SU-DHL-6 (cell line): Measurements from ENCODE around the gene ATRN.

Experiments
- H2AFZ ChIP-seq: fragments of 200-600 bp; sonication (generic); 2 replicates; pipeline ENCODE4 v1.6.1; 2014; ENCODE audit warnings: low read depth, mild to moderate bottlenecking, moderate library complexity, mixed read lengths, antibody characterized with exemption, low read length; ENCODE audit not compliant: severe bottlenecking
- H3F3A ChIP-seq: fragments of 200-600 bp; shearing (Covaris generic); 2 replicates; pipeline ENCODE4 v1.6.0; 2016; ENCODE audit warnings: antibody characterized with exemption, mild to moderate bottlenecking; ENCODE audit not compliant: insufficient read depth
- H3K27ac ChIP-seq: fragments of 200-600 bp; sonication (generic); 2 replicates; pipeline ENCODE4 v1.5.1; 2016; ENCODE audit warnings: low read depth, mild to moderate bottlenecking, low read length, moderate library complexity, mixed read lengths
- H3K27me3 ChIP-seq: fragments of 200-600 bp; sonication (generic), shearing (Covaris generic); 2 replicates; pipeline ENCODE4 v1.6.0; 2014; ENCODE audit warnings: mild to moderate bottlenecking, low read length
- H3K36me3 ChIP-seq: fragments of 200-600 bp; sonication (generic); 2 replicates; pipeline ENCODE4 v1.6.1; 2014; ENCODE audit warnings: mild to moderate bottlenecking, low read length, mixed read lengths
- H3K4me2 ChIP-seq: fragments of 300-600, 200-600 bp; shearing (Covaris generic), sonication (generic); 2 replicates; pipeline ENCODE4 v1.6.0; 2014; ENCODE audit warnings: low read length, low read depth, mild to moderate bottlenecking; ENCODE audit not compliant: poor library complexity, severe bottlenecking
- H3K4me3 ChIP-seq: fragments of 200-600 bp; sonication (generic); 2 replicates; pipeline ENCODE4 v1.5.1; 2014; ENCODE audit warnings: antibody characterized with exemption, low read length, mild to moderate bottlenecking, mixed read lengths; ENCODE audit not compliant: insufficient read depth, poor library complexity, severe bottlenecking
- H3K79me2 ChIP-seq: fragments of 200-600 bp; sonication (generic); 2 replicates; pipeline ENCODE4 v1.6.1; 2014; ENCODE audit warnings: mild to moderate bottlenecking, low read length, moderate library complexity; ENCODE audit not compliant: insufficient read depth
- H3K9ac ChIP-seq: fragments of 200-600 bp; sonication (generic); 2 replicates; pipeline ENCODE4 v1.7.0; 2014; ENCODE audit warnings: mild to moderate bottlenecking, low read length
- H3K9me2 ChIP-seq: fragments of 200-600 bp; sonication (generic); replicated peaks from 2 replicates; pipeline ENCODE4 v1.6.1; 2014; ENCODE audit warnings: low read length; ENCODE audit not compliant: insufficient read depth
- H3K9me3 ChIP-seq: fragments of 200-600 bp; sonication (generic); 2 replicates; pipeline ENCODE4 v1.6.1; 2014; ENCODE audit warnings: low read length, mixed read lengths; ENCODE audit not compliant: insufficient read depth
- H4K20me1 ChIP-seq: fragments of 200-600 bp; sonication (generic); 2 replicates; pipeline ENCODE4 v1.6.1; 2014; ENCODE audit warnings: low read depth, mild to moderate bottlenecking, antibody characterized with exemption, low read length, moderate library complexity, mixed read lengths
- EZH2phosphoT487 ChIP-seq: fragments of 200-600 bp; sonication (generic), shearing (Covaris generic); conservative IDR thresholded peaks from 2 replicates; pipeline ENCODE4 v1.6.1; 2018; ENCODE audit warnings: mild to moderate bottlenecking, antibody characterized with exemption, low read length, moderate library complexity, mixed read lengths
- TF ChIP-seq, protein P1 (sequence below): fragments of 200-600 bp; sonication (generic); IDR thresholded peaks from one replicate; pipeline ENCODE4 v1.5.1; 2017; ENCODE audit warnings: antibody characterized with exemption, mild to moderate bottlenecking, low read length, moderate library complexity; ENCODE audit not compliant: insufficient read depth, poor library complexity, severe bottlenecking

The ATRN gene

DNA sequence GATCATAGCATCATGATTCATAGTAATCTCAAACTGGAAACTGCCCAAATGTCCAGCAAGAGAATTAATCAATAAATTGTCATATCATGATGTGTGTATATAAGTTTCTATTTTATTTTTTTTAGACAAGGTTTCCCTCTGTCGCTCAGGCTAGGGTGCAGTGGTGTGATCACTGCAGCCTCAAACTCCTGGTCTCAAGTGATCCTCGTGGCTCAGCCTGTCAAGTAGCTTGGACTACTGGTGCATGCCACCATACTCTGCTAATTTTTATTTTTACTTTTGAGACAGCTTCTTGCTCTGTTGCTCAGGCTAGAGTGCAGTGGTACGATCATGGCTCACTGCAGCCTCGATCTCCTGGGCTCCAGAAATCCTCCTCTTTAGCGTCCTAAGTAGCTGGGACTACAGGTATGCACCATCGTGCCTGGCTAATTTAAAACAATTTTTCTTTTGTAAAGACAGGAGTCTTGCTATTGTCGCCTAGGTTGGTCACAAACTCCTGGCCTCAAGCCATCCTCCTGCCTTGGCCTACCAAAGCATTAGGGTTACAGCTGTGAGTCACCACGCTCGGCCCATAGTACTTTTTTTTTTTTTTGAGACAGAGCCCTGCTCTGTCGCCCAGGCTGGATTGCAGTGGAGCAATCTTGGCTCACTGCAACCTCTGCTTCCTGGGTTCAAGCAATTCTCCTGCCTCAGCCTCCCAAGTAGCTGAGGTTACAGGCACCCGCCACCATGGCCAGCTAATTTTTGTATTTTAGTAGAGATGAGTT, 8.7 kb upstream of the ATRN start:
- no peak for TF ChIP-seq EZH2phosphoT487
- TF ChIP-seq, protein P1, sequence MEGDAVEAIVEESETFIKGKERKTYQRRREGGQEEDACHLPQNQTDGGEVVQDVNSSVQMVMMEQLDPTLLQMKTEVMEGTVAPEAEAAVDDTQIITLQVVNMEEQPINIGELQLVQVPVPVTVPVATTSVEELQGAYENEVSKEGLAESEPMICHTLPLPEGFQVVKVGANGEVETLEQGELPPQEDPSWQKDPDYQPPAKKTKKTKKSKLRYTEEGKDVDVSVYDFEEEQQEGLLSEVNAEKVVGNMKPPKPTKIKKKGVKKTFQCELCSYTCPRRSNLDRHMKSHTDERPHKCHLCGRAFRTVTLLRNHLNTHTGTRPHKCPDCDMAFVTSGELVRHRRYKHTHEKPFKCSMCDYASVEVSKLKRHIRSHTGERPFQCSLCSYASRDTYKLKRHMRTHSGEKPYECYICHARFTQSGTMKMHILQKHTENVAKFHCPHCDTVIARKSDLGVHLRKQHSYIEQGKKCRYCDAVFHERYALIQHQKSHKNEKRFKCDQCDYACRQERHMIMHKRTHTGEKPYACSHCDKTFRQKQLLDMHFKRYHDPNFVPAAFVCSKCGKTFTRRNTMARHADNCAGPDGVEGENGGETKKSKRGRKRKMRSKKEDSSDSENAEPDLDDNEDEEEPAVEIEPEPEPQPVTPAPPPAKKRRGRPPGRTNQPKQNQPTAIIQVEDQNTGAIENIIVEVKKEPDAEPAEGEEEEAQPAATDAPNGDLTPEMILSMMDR: no peak
- no peaks in the 10 kb centered on the region for H3K9me3 ChIP-seq
- no peaks in the 10 kb centered on the region for H3K9me2 ChIP-seq
- no peak overlapping the region for H3K27ac ChIP-seq
- H3K4me3 ChIP-seq: no peak overlapping the region
- H3K36me3 ChIP-seq: no peaks in the 10 kb centered on the region
- no peak overlapping the region for H3K9ac ChIP-seq
- no peaks in the 10 kb centered on the region for H3K27me3 ChIP-seq
- no peak overlapping the region for H3K4me2 ChIP-seq
- H4K20me1 ChIP-seq: no peaks in the 10 kb centered on the region
- H3K79me2 ChIP-seq: no peaks in the 10 kb centered on the region
- H3F3A ChIP-seq: no peaks in the 10 kb centered on the region
- no peak overlapping the region for H2AFZ ChIP-seq

DNA sequence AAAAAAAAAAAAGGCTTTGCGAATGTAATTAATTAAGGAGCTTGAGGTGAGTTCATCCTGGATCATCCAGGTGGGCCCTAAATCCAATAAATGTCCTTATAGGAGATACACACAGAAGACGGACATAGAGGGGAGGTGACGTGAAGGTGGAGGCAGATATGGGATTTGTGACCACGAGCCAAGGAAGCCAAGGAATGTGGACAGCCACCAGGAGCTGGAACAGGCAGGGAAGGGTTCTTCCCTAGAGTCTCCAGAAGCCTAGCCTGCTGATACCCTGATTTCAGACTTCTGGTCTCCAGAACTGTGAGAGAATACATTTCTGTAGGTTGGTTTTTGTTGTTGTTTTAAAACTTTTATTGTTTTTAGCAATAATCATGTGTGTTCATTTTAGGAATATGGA, 6.7 kb upstream of the ATRN start:
- Histone ChIP-seq H3K4me2 (no peak overlapping the region), H3K36me3 (no peaks in the 10 kb centered on the region), H3F3A (no peaks in the 10 kb centered on the region), H3K79me2 (no peaks in the 10 kb centered on the region), H3K9me2 (no peaks in the 10 kb centered on the region), H3K27me3 (no peaks in the 10 kb centered on the region), H3K27ac (no peak overlapping the region), H2AFZ (no peak overlapping the region), H4K20me1 (no peaks in the 10 kb centered on the region), H3K9ac (no peak overlapping the region), H3K4me3 (no peak overlapping the region), H3K9me3 (no peaks in the 10 kb centered on the region)
- TF ChIP-seq EZH2phosphoT487: no peak
- TF ChIP-seq, protein P1: no peak

DNA sequence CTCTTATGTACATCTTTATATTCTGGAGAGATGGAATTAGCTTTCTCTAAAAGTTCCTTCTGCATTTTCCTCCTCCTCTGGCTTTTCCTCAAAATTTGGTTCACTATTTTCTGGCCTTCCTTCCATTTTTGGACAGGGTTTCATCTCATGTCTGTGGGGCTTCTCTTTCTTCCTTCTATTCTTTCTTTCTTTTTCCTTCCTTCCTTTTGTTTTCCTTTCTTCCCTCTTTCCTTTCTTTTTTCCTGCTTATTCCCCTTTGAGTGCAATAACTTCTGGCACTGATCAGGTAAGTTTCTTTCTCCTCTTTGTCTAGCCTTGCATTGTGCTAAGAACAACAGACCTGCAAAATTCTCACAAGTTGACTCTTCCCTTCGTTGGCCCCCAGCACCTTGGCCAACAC, 5.5 kb upstream of the ATRN start:
- no peaks in the 10 kb centered on the region for H3K9me3 ChIP-seq
- no peak overlapping the region for H3K4me3 ChIP-seq
- no peak overlapping the region for H3K9ac ChIP-seq
- no peak overlapping the region for H3K4me2 ChIP-seq
- H3K9me2 ChIP-seq: no peaks in the 10 kb centered on the region
- no peak overlapping the region for H2AFZ ChIP-seq
- no peaks in the 10 kb centered on the region for H3K36me3 ChIP-seq
- H3F3A ChIP-seq: no peaks in the 10 kb centered on the region
- no peak for TF ChIP-seq EZH2phosphoT487
- TF ChIP-seq, protein P1: no peak
- H4K20me1 ChIP-seq: no peaks in the 10 kb centered on the region
- H3K27ac ChIP-seq: no peak overlapping the region
- no peaks in the 10 kb centered on the region for H3K79me2 ChIP-seq
- no peaks in the 10 kb centered on the region for H3K27me3 ChIP-seq
